ENCODE results near the gene SART3. TPM values are rescaled to one million over a fixed set of nuclear protein-coding genes. Genes with fewer than 3 reads are reported as not detected.

SART3 gene
- total and polyA plus RNA-seq, 10 of the 15 experiments (the other 5 are each of a cell fraction or from before 2014, with no cell fraction given): 8.8 to 179 (median 54.9) TPM

GRCh38 chr12:108589028-108589839 is 28.3 kb upstream of the SART3 start:
- Histone ChIP-seq H3K4me2 (ENCODE audit: control insufficient read depth, insufficient read depth) (no peak overlapping the region), H3K4me1 (ENCODE audit: control insufficient read depth, insufficient read depth, low read length) (no peaks in the 10 kb centered on the region; the same call in 1 of the 2 replicates), H3K9ac (ENCODE audit: control insufficient read depth, insufficient read depth, low read length) (no peak overlapping the region), H3K9me3 (replicated peaks; ENCODE audit: control insufficient read depth, insufficient read depth, low read length) (no peaks in the 10 kb centered on the region), H3K4me3 (no peak overlapping the region), H3K79me2 (ENCODE audit: control insufficient read depth, insufficient read depth, low read length) (no peaks in the 10 kb centered on the region), H3K27me3 (replicated peaks in 1 of 2; ENCODE audit: control insufficient read depth in 2 of 2, insufficient read depth in 2 of 2, low read length in 1 of 2) (no peaks in the 10 kb centered on the region), H2AFZ (ENCODE audit: control insufficient read depth, low read depth, low read length) (no peak overlapping the region), H3K36me3 (ENCODE audit: control insufficient read depth in 2 of 2, insufficient read depth in 2 of 2, low read length in 1 of 2) (no peaks in the 10 kb centered on the region), H4K20me1 (ENCODE audit: control insufficient read depth, insufficient read depth) (no peaks in the 10 kb centered on the region), H3K27ac (ENCODE audit: control insufficient read depth, insufficient read depth) (no peak overlapping the region)
- ChIA-PET CTCF (interaction anchor here (1.4 kb wide), 1 partner anchor 15 kb away, joined by 3 read pairs; no protein-coding TSS in a partner anchor), POLR2A (no interaction called here), SMC1A (ENCODE audit: uncharacterized antibody, unreplicated experiment) (interaction anchor here (0.9 kb wide), 1 partner anchor 13 kb away, joined by 4 read pairs; no protein-coding TSS in a partner anchor), RAD21 (ENCODE audit: unreplicated experiment) (no interaction called here)
- TF ChIP-seq NFYB (IDR thresholded peaks at IDR 0.05; ENCODE audit: insufficient read depth, low read depth, low read length) (no peak), HDAC6 (IDR thresholded peaks at IDR 0.05; ENCODE audit: unreplicated experiment) (no peak), ASH2L (IDR thresholded peaks at IDR 0.05; ENCODE audit: borderline replicate concordance, low read depth) (no peak), SMC3 (IDR thresholded peaks at IDR 0.05; ENCODE audit: borderline replicate concordance, low read length) (no peak), WRNIP1 (IDR thresholded peaks at IDR 0.05; ENCODE audit: borderline replicate concordance, low read depth, low read length) (no peak), POLR2A (IDR thresholded peaks at IDR 0.05; ENCODE audit: low read depth, low read length) (no peak), ZBED1 (IDR thresholded peaks at IDR 0.05; ENCODE audit: borderline replicate concordance) (no peak)
- in situ Hi-C loops (cut with MboI) (no loop called here), intact Hi-C loops (cut with micrococcal nuclease; ENCODE audit: unreplicated experiment) (no loop called here)
- ATAC-seq (peak; percentile 45; the same call in 2 of the 3 replicates), FAIRE-seq (no peak), DNase-seq (ENCODE audit: low read depth, low spot score) (no peak)
- BruUV-seq (replicated peaks): no TSS peak
- WGBS (ENCODE audit: insufficient coverage, insufficient replicate concordance, low lambda C conversion rate, missing lambda C conversion rate): 58% methylated on average over 14 of the region's 15 CpGs

- intact Hi-C loops (cut with micrococcal nuclease; ENCODE audit: unreplicated experiment) (no loop called here), in situ Hi-C loops (cut with MboI) (no loop called here)
- ChIA-PET CTCF (no interaction called here), SMC1A (ENCODE audit: uncharacterized antibody, unreplicated experiment) (interaction anchor here (0.7 kb wide), 1 partner anchor 23 kb away, joined by 3 read pairs; no protein-coding TSS in a partner anchor), POLR2A (no interaction called here), RAD21 (ENCODE audit: unreplicated experiment) (no interaction called here)
- H3K27me3 ChIP-seq (replicated peaks in 1 of 2; ENCODE audit: control insufficient read depth in 2 of 2, insufficient read depth in 2 of 2, low read length in 1 of 2): no peaks in the 10 kb centered on the region
- no peak overlapping the region for H3K27ac ChIP-seq (ENCODE audit: control insufficient read depth, insufficient read depth)
- 70% methylated on average over 4 of the region's 4 CpGs for WGBS (ENCODE audit: insufficient coverage, insufficient replicate concordance, low lambda C conversion rate, missing lambda C conversion rate)
- no peaks in the 10 kb centered on the region for H3K9me3 ChIP-seq (replicated peaks; ENCODE audit: control insufficient read depth, insufficient read depth, low read length)
- no TSS peak for BruUV-seq (replicated peaks)
- no peak overlapping the region for H3K9ac ChIP-seq (ENCODE audit: control insufficient read depth, insufficient read depth, low read length)
- H3K4me3 ChIP-seq: no peak overlapping the region
- no peaks in the 10 kb centered on the region for H3K36me3 ChIP-seq (ENCODE audit: control insufficient read depth in 2 of 2, insufficient read depth in 2 of 2, low read length in 1 of 2)
- DNase-seq (ENCODE audit: low read depth, low spot score) (no peak), ATAC-seq (no peak), FAIRE-seq (no peak)
- H3K79me2 ChIP-seq (ENCODE audit: control insufficient read depth, insufficient read depth, low read length): no peaks in the 10 kb centered on the region
- H3K4me2 ChIP-seq (ENCODE audit: control insufficient read depth, insufficient read depth): no peak overlapping the region
- H4K20me1 ChIP-seq (ENCODE audit: control insufficient read depth, insufficient read depth): no peaks in the 10 kb centered on the region
- no peak overlapping the region for H2AFZ ChIP-seq (ENCODE audit: control insufficient read depth, low read depth, low read length)
- no peaks in the 10 kb centered on the region; the same call in 1 of the 2 replicates for H3K4me1 ChIP-seq (ENCODE audit: control insufficient read depth, insufficient read depth, low read length)
- no peak for TF ChIP-seq SIX5 (IDR thresholded peaks at IDR 0.05; ENCODE audit: low read depth, low read length, severe bottlenecking)
- TF ChIP-seq ZBTB33 (IDR thresholded peaks at IDR 0.05): no peak
- TF ChIP-seq RBBP5 (conservative IDR thresholded peaks at IDR 0.05): no peak
- TF ChIP-seq RB1 (IDR thresholded peaks at IDR 0.05; ENCODE audit: borderline replicate concordance): no peak
- no peak for TF ChIP-seq WRNIP1 (IDR thresholded peaks at IDR 0.05; ENCODE audit: borderline replicate concordance, low read depth, low read length)
- no peak for TF ChIP-seq GATAD2B (conservative IDR thresholded peaks at IDR 0.05; ENCODE audit: low read depth)
- no peak for TF ChIP-seq NFIC (IDR thresholded peaks at IDR 0.05; ENCODE audit: low read depth, low read length)
- no peak for TF ChIP-seq RCOR1 (conservative IDR thresholded peaks at IDR 0.05; ENCODE audit: low read depth, low read length)
- no peak for TF ChIP-seq SMAD5 (IDR thresholded peaks at IDR 0.05; ENCODE audit: low read depth)
- TF ChIP-seq EP300 (IDR thresholded peaks at IDR 0.05; ENCODE audit: borderline replicate concordance in 1 of 2, control insufficient read depth in 1 of 2, low read depth in 2 of 2, low read length in 2 of 2): no peak
- no peak for TF ChIP-seq FOXM1 (IDR thresholded peaks at IDR 0.05; ENCODE audit: low read depth, low read length)
Observed at GRCh38 chr12:108587826-108588225, 26.9 kb upstream of the SART3 start.

All from GM12878 (cell line).